H9 (cell line): Measurements from ENCODE around the gene SORBS1. TPM values are rescaled to one million over a fixed set of nuclear protein-coding genes. Genes with fewer than 3 reads are reported as not detected.

Experiments used
- DNase-seq: peaks from one replicate; pipeline ENCODE4 v3.0.0-alpha.2; 2017
- H2AFZ ChIP-seq: one replicate; pipeline ENCODE4 v1.6.1; 2013; ENCODE audit warnings: mild to moderate bottlenecking, low read length, control low read depth, moderate library complexity
- H2AK5ac ChIP-seq: 2 replicates; pipeline ENCODE4 v1.6.1; 2013; ENCODE audit warnings: low read length, control low read depth, mixed read lengths; ENCODE audit not compliant: insufficient read length
- H2BK120ac ChIP-seq: one replicate; pipeline ENCODE4 v1.6.1; 2013; ENCODE audit warnings: low read depth, mild to moderate bottlenecking, low read length, control low read depth, inconsistent platforms; ENCODE audit not compliant: poor library complexity, severe bottlenecking
- H2BK12ac ChIP-seq: 2 replicates; pipeline ENCODE4 v1.6.1; 2013; ENCODE audit warnings: low read length, control low read depth, mixed read lengths, low read depth; ENCODE audit not compliant: insufficient read length
- H2BK15ac ChIP-seq: 2 replicates; pipeline ENCODE4 v1.6.1; 2013; ENCODE audit warnings: low read depth, low read length, control low read depth
- H2BK20ac ChIP-seq: one replicate; pipeline ENCODE4 v1.6.1; 2013; ENCODE audit warnings: low read depth, mild to moderate bottlenecking, low read length, control low read depth, inconsistent platforms; ENCODE audit not compliant: poor library complexity, severe bottlenecking
- H2BK5ac ChIP-seq: 2 replicates; pipeline ENCODE4 v1.6.1; 2013; ENCODE audit warnings: low read length, control low read depth, mixed read lengths; ENCODE audit not compliant: insufficient read length
- H3K14ac ChIP-seq: 2 replicates; pipeline ENCODE4 v1.6.1; 2013; ENCODE audit warnings: low read length, control low read depth; ENCODE audit not compliant: insufficient read depth
- H3K18ac ChIP-seq: 2 replicates; pipeline ENCODE4 v1.6.1; 2013; ENCODE audit warnings: low read depth, mild to moderate bottlenecking, mixed read lengths, low read length, control low read depth; ENCODE audit not compliant: insufficient read length
- H3K23ac ChIP-seq: 2 replicates; pipeline ENCODE4 v1.6.1; 2013; ENCODE audit warnings: low read length, control low read depth, mixed read lengths, low read depth; ENCODE audit not compliant: insufficient read length
- H3K23me2 ChIP-seq: 2 replicates; pipeline ENCODE4 v1.6.1; 2013; ENCODE audit warnings: low read depth, mild to moderate bottlenecking, mixed read lengths, low read length, control low read depth; ENCODE audit not compliant: insufficient read length, poor library complexity, severe bottlenecking
- H3K27ac ChIP-seq: 2 replicates; pipeline ENCODE4 v1.5.1; 2013; ENCODE audit warnings: low read length, control low read depth, mixed read lengths, low read depth; ENCODE audit not compliant: insufficient read length
- H3K27me3 ChIP-seq: 2 replicates; pipeline ENCODE4 v1.6.1; 2013; ENCODE audit warnings: low read length, control low read depth, inconsistent platforms; ENCODE audit not compliant: insufficient read depth
- H3K4ac ChIP-seq: 2 replicates; pipeline ENCODE4 v1.6.1; 2013; ENCODE audit warnings: low read depth, mild to moderate bottlenecking, control low read depth, inconsistent platforms, low read length, moderate library complexity
- H3K4me1 ChIP-seq: 2 replicates; pipeline ENCODE4 v1.6.1; 2013; ENCODE audit warnings: low read length, control low read depth, inconsistent platforms; ENCODE audit not compliant: insufficient read depth
- H3K4me2 ChIP-seq: 2 replicates; pipeline ENCODE4 v1.6.1; 2013; ENCODE audit warnings: low read length, control low read depth, mixed read lengths; ENCODE audit not compliant: insufficient read length, insufficient read depth
- H3K56ac ChIP-seq: 2 replicates; pipeline ENCODE4 v1.6.1; 2013; ENCODE audit warnings: low read depth, mild to moderate bottlenecking, mixed read lengths, low read length, control low read depth; ENCODE audit not compliant: insufficient read length
- H3K79me1 ChIP-seq: 2 replicates; pipeline ENCODE4 v1.6.1; 2013; ENCODE audit warnings: low read depth, mild to moderate bottlenecking, moderate library complexity, low read length, control low read depth, inconsistent platforms; ENCODE audit not compliant: insufficient read depth, poor library complexity, severe bottlenecking
- H3K79me2 ChIP-seq: 2 replicates; pipeline ENCODE4 v1.6.1; 2013; ENCODE audit warnings: low read length, control low read depth, inconsistent platforms; ENCODE audit not compliant: insufficient read depth
- H3K9ac ChIP-seq: 2 replicates; pipeline ENCODE4 v1.6.1; 2013; ENCODE audit warnings: low read length, control low read depth, mixed read lengths; ENCODE audit not compliant: insufficient read length; ENCODE audit errors: extremely low read depth
- H3K9me3 ChIP-seq: one replicate; pipeline ENCODE4 v1.6.1; 2013; ENCODE audit warnings: low read depth, low read length, inconsistent platforms; ENCODE audit not compliant: control insufficient read depth
- H3T11ph ChIP-seq: one replicate; pipeline ENCODE4 v1.6.1; 2013; ENCODE audit warnings: mild to moderate bottlenecking, low read length, control low read depth, inconsistent platforms
- H4K20me1 ChIP-seq: one replicate; pipeline ENCODE4 v1.6.1; 2013; ENCODE audit not compliant: control insufficient read depth, insufficient read length, insufficient read depth
- H4K5ac ChIP-seq: 2 replicates; pipeline ENCODE4 v1.6.1; 2013; ENCODE audit warnings: low read depth, mild to moderate bottlenecking, mixed read lengths, low read length, control low read depth; ENCODE audit not compliant: insufficient read length
- H4K8ac ChIP-seq: replicated peaks from 2 replicates; pipeline ENCODE4 v1.6.1; 2013; ENCODE audit warnings: low read length, control low read depth, mixed read lengths, low read depth; ENCODE audit not compliant: insufficient read length
- H4K91ac ChIP-seq: 2 replicates; pipeline ENCODE4 v1.6.1; 2013; ENCODE audit warnings: low read depth, mild to moderate bottlenecking, moderate library complexity, mixed read lengths, low read length, control low read depth; ENCODE audit not compliant: insufficient read length
- H3K27ac Mint-ChIP-seq, 3 experiments: 2 replicates in 2 of 3; 3 replicates in 1 of 3; pipeline ENCODE4 v1.8.0; 2020 to 2021; ENCODE audit warnings: mixed read lengths in 3 of 3, mild to moderate bottlenecking in 1 of 3, moderate library complexity in 1 of 3
- H3K27me3 Mint-ChIP-seq: 2 replicates; pipeline ENCODE4 v1.8.0; 2021; ENCODE audit warnings: low read depth, mild to moderate bottlenecking, moderate library complexity, mixed read lengths
- H3K36me3 Mint-ChIP-seq, 3 experiments: 2 replicates in 2 of 3; 3 replicates in 1 of 3; pipeline ENCODE4 v1.8.0; 2020 to 2021; ENCODE audit warnings: low read depth in 3 of 3, mixed read lengths in 3 of 3; ENCODE audit not compliant: insufficient read depth in 1 of 3
- H3K4me1 Mint-ChIP-seq, 2 experiments: 2 replicates each; pipeline ENCODE4 v1.8.0; 2020; ENCODE audit warnings: mixed read lengths in 2 of 2
- H3K4me3 Mint-ChIP-seq, 2 experiments: 2 replicates in 1 of 2; 3 replicates in 1 of 2; pipeline ENCODE4 v1.8.0; 2020 to 2021; ENCODE audit warnings: mild to moderate bottlenecking in 2 of 2, mixed read lengths in 2 of 2, moderate library complexity in 1 of 2
- H3K9me3 Mint-ChIP-seq, 2 experiments: 2 replicates in 1 of 2; 3 replicates in 1 of 2; pipeline ENCODE4 v1.8.0; 2020; ENCODE audit warnings: mild to moderate bottlenecking in 2 of 2, mixed read lengths in 2 of 2, moderate library complexity in 1 of 2
- WGBS: extraction: QIAGEN DNeasy Blood & Tissue Kit; methylation state at CpG from one replicate; pipeline ENCODE4 v1.1.7; 2013; ENCODE audit warnings: missing lambda C conversion rate, low lambda C conversion rate, mixed read lengths; ENCODE audit not compliant: insufficient read length; ENCODE audit errors: extremely low coverage; 5-methylcytosine and 5-hydroxymethylcytosine counted together
- total RNA-seq: library from RNA; stranded (reverse); gene quantifications from 2 replicates; pipeline ENCODE4 v1.2.1, GENCODE V29; 2021
- TF ChIP-seq, protein P1 (sequence below): fragments of 200-600 bp; sonication (generic); conservative IDR thresholded peaks from 3 replicates; pipeline ENCODE4 v1.8.0; 2021; ENCODE audit warnings: antibody characterized with exemption, mild to moderate bottlenecking

SORBS1 gene
- total RNA-seq, 1 experiment from 2014 or later = 24.3 TPM

DNA sequence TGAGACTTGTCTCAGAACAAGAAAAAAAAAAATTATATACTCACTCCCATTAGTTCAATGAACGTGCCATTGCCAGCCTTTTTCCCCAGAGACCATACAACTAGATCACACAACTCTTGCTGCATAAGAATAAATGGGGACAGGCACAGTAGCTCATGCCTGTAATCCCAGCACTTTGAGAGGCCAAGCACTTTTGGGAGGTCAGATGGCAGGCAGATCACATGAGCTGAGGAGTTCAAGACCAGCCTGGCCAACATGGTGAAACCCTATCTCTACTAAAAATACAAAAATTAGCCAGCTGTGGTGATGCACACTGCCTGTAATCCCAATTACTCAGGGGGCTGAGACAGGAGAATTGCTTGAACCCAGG lies 284.0 kb downstream of the SORBS1 start:
- H3K27me3 Mint-ChIP-seq = no peaks in the 10 kb centered on the region

More for the DNA sequence above, 284.0 kb downstream of the SORBS1 start:
- no peak overlapping the region for H2BK120ac ChIP-seq
- Mint-ChIP-seq H3K9me3 (no peaks in the 10 kb centered on the region), H3K27ac (0 out of 7 replicates have a peak overlapping the region, but pooled peaks of 2 of the 3 experiments have one; percentile 42 to 57), H3K4me3 (no peak overlapping the region), H3K4me1 (peaks cover 60 to 63% of the 10 kb centered on the region in 2 experiments), H3K36me3 (peaks cover 0 to 8% (median 8%) of the 10 kb centered on the region in 3 experiments; a peak in 2 of 7 replicates)
- H3K9ac ChIP-seq = no peak overlapping the region
- no peak overlapping the region for H4K8ac ChIP-seq
- no peaks in the 10 kb centered on the region for H3K23me2 ChIP-seq
- no peak overlapping the region for H3K18ac ChIP-seq
- H3K27ac ChIP-seq = no peak overlapping the region
- no peak overlapping the region for H4K5ac ChIP-seq
- H2BK15ac ChIP-seq = no peak overlapping the region
- no peaks in the 10 kb centered on the region for H4K20me1 ChIP-seq
- no peak overlapping the region for H2BK12ac ChIP-seq
- H3K9me3 ChIP-seq = no peaks in the 10 kb centered on the region
- no peak overlapping the region for H2BK20ac ChIP-seq
- peaks cover 26% of the 10 kb centered on the region; the same call in 1 of the 2 replicates for H3K79me2 ChIP-seq
- no peak overlapping the region for H2AFZ ChIP-seq
- H3K4me1 ChIP-seq = peaks cover 7% of the 10 kb centered on the region; the same call in 1 of the 2 replicates
- H3K4ac ChIP-seq = no peak overlapping the region
- H2BK5ac ChIP-seq = no peak overlapping the region
- no peak for DNase-seq
- peaks cover 4% of the 10 kb centered on the region for H3K79me1 ChIP-seq
- H3T11ph ChIP-seq = no peak overlapping the region
- H3K27me3 ChIP-seq = no peaks in the 10 kb centered on the region
- no peak overlapping the region for H4K91ac ChIP-seq
- TF ChIP-seq, protein P1, sequence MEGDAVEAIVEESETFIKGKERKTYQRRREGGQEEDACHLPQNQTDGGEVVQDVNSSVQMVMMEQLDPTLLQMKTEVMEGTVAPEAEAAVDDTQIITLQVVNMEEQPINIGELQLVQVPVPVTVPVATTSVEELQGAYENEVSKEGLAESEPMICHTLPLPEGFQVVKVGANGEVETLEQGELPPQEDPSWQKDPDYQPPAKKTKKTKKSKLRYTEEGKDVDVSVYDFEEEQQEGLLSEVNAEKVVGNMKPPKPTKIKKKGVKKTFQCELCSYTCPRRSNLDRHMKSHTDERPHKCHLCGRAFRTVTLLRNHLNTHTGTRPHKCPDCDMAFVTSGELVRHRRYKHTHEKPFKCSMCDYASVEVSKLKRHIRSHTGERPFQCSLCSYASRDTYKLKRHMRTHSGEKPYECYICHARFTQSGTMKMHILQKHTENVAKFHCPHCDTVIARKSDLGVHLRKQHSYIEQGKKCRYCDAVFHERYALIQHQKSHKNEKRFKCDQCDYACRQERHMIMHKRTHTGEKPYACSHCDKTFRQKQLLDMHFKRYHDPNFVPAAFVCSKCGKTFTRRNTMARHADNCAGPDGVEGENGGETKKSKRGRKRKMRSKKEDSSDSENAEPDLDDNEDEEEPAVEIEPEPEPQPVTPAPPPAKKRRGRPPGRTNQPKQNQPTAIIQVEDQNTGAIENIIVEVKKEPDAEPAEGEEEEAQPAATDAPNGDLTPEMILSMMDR = no peak
- H2AK5ac ChIP-seq = no peak overlapping the region
- H3K4me2 ChIP-seq = no peak overlapping the region
- no peak overlapping the region for H3K56ac ChIP-seq
- H3K23ac ChIP-seq = no peak overlapping the region
- H3K14ac ChIP-seq = no peak overlapping the region
- WGBS = no CpG with 5 or more reads among the region's 1 CpG
